ENCODE measurements around the gene EMX2. TPM values are rescaled to one million over a fixed set of nuclear protein-coding genes. Genes with fewer than 3 reads are reported as not detected.

EMX2 gene
- polyA plus RNA-seq, 1 donor from 2014 or later = 0.12 TPM

- Histone ChIP-seq H3K27me3 (ENCODE audit: insufficient read depth, low read depth, low read length) (peaks cover 9% of the 10 kb centered on the region), H3K9me2 (ENCODE audit: insufficient read depth, low read length) (no peaks in the 10 kb centered on the region), H3F3A (ENCODE audit: insufficient read depth, low read length, poor library complexity, severe bottlenecking) (no peaks in the 10 kb centered on the region), H3K4me3 (ENCODE audit: low read length) (no peak overlapping the region), H3K9me3 (ENCODE audit: low read length) (no peaks in the 10 kb centered on the region), H2AFZ (ENCODE audit: low read depth, low read length) (no peak overlapping the region), H3K4me2 (ENCODE audit: low read length) (no peak overlapping the region), H4K20me1 (ENCODE audit: insufficient read depth) (no peaks in the 10 kb centered on the region), H3K36me3 (ENCODE audit: insufficient read depth, low read length) (no peaks in the 10 kb centered on the region), H3K79me2 (replicated peaks; ENCODE audit: insufficient read depth, low read length) (no peaks in the 10 kb centered on the region), H3K27ac (ENCODE audit: low read length) (no peak overlapping the region), H3K9ac (ENCODE audit: low read length) (no peak overlapping the region)
- TF ChIP-seq EZH2 (IDR thresholded peaks at IDR 0.05; ENCODE audit: borderline replicate concordance, insufficient read depth, low read length, poor library complexity, severe bottlenecking) (no peak), MXI1 (conservative IDR thresholded peaks at IDR 0.05; ENCODE audit: poor library complexity, severe bottlenecking) (no peak), EP300 (conservative IDR thresholded peaks at IDR 0.05; ENCODE audit: poor library complexity, severe bottlenecking) (no peak), TAF1 (IDR thresholded peaks at IDR 0.05; ENCODE audit: low read depth) (no peak), RAD21 (conservative IDR thresholded peaks at IDR 0.05) (no peak), REST (IDR thresholded peaks at IDR 0.05; ENCODE audit: borderline replicate concordance) (no peak), SMC3 (conservative IDR thresholded peaks at IDR 0.05; ENCODE audit: poor library complexity) (no peak), POLR2AphosphoS5 (IDR thresholded peaks at IDR 0.05) (no peak)
- TF ChIP-seq, protein P1, sequence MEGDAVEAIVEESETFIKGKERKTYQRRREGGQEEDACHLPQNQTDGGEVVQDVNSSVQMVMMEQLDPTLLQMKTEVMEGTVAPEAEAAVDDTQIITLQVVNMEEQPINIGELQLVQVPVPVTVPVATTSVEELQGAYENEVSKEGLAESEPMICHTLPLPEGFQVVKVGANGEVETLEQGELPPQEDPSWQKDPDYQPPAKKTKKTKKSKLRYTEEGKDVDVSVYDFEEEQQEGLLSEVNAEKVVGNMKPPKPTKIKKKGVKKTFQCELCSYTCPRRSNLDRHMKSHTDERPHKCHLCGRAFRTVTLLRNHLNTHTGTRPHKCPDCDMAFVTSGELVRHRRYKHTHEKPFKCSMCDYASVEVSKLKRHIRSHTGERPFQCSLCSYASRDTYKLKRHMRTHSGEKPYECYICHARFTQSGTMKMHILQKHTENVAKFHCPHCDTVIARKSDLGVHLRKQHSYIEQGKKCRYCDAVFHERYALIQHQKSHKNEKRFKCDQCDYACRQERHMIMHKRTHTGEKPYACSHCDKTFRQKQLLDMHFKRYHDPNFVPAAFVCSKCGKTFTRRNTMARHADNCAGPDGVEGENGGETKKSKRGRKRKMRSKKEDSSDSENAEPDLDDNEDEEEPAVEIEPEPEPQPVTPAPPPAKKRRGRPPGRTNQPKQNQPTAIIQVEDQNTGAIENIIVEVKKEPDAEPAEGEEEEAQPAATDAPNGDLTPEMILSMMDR (IDR thresholded peaks at IDR 0.05; ENCODE audit: poor library complexity, severe bottlenecking) = no peak
These were observed 17.2 kb downstream of the EMX2 start for GRCh38 chr10:117559712-117560111.

DNA sequence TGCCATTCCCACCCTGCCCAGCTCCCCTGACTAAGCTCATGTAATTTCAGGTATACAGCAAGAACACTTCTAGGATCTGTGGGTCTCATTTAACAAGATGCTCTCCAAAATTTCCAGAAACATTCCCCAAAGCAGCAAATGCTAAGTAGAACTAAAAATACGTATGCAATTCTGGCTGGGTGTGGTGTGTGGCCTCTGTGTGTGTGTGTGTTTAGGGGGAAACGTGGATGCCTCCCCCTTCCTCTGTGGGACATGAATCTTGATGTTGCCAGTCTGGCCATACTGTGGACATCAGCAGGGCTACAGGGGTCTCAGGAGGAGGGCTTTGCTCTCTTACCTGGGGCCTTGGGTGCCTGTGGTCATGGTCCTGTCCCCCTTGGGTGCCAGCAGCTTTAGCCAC lies 18.4 kb downstream of the EMX2 start:
- H3K9me3 ChIP-seq (ENCODE audit: low read length) = no peaks in the 10 kb centered on the region
- no peak overlapping the region for H3K4me2 ChIP-seq (ENCODE audit: low read length)
- H3K9ac ChIP-seq (ENCODE audit: low read length) = no peak overlapping the region
- no peaks in the 10 kb centered on the region for H3K36me3 ChIP-seq (ENCODE audit: insufficient read depth, low read length)
- no peak overlapping the region for H3K27ac ChIP-seq (ENCODE audit: low read length)
- no peak overlapping the region for H3K4me3 ChIP-seq (ENCODE audit: low read length)
- H4K20me1 ChIP-seq (ENCODE audit: insufficient read depth) = no peaks in the 10 kb centered on the region
- no peak for TF ChIP-seq TAF1 (IDR thresholded peaks at IDR 0.05; ENCODE audit: low read depth)
- TF ChIP-seq, protein P1 (IDR thresholded peaks at IDR 0.05; ENCODE audit: poor library complexity, severe bottlenecking) = no peak
- no peak for TF ChIP-seq MXI1 (conservative IDR thresholded peaks at IDR 0.05; ENCODE audit: poor library complexity, severe bottlenecking)
- no peak for TF ChIP-seq SMC3 (conservative IDR thresholded peaks at IDR 0.05; ENCODE audit: poor library complexity)
- TF ChIP-seq RAD21 (conservative IDR thresholded peaks at IDR 0.05) = no peak
- TF ChIP-seq EP300 (conservative IDR thresholded peaks at IDR 0.05; ENCODE audit: poor library complexity, severe bottlenecking) = no peak
- no peaks in the 10 kb centered on the region for H3K79me2 ChIP-seq (replicated peaks; ENCODE audit: insufficient read depth, low read length)
- H2AFZ ChIP-seq (ENCODE audit: low read depth, low read length) = no peak overlapping the region
- H3F3A ChIP-seq (ENCODE audit: insufficient read depth, low read length, poor library complexity, severe bottlenecking) = no peaks in the 10 kb centered on the region
- no peaks in the 10 kb centered on the region for H3K27me3 ChIP-seq (ENCODE audit: insufficient read depth, low read depth, low read length)
- no peaks in the 10 kb centered on the region for H3K9me2 ChIP-seq (ENCODE audit: insufficient read depth, low read length)
